NCI-H2029 treated with DMSO at 0.1 percent for 48 hours (cell line): Measurements from ENCODE around the gene MED13L.

Source experiments
- DNase-seq: peaks from one replicate; lab custom pipeline; 2025; lab: John Stamatoyannopoulos, UW

MED13L gene

GRCh38 chr12:116277467-116278278, at the start of gene MED13L:
TSS of gene MED13L (minus strand) at chr12:116277693. CDS start at chr12:116277131, 562 bp downstream.
- peak; percentile 65 for DNase-seq

- no peak for DNase-seq
These were observed 47.8 kb upstream of the MED13L start for GRCh38 chr12:116325336-116325664.

DNA sequence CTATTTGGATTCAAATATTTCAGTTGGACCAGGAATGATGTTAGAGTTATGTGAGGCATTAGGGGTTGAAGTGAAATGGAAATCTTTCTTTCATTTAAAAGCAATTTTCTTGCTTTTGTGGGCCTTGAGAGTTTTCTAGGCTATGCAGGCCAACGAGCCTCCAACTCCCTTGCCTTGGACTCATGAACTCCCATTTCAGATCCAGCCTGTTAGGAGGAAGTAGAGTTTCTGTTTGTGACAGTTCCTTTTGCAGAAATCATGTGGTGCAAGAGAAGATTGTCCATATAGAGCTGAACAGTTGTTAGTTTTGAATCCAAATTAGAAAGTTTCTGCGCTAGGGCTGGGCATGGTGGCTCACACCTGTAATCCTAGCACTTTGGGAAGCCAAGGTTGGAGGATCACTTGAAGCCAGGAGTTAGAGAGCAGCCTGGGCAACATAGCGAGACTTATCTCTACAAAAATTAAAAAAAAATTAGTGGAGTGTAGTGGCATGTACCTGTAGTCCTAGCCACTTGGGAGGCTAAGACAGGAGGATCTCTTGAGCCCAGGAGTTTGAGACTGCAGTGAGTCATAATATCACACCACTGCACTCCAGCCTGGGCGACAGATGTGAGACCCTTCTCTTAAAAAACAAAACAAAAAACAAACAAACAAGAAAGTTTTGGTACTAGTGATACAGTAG, 47.3 kb upstream of the MED13L start:
- no peak for DNase-seq

- DNase-seq, result no peak
These were observed 46.2 kb upstream of the MED13L start for GRCh38 chr12:116323406-116324386.

GRCh38 chr12:116321913-116322312, 44.4 kb upstream of the MED13L start:
- no peak for DNase-seq

DNA sequence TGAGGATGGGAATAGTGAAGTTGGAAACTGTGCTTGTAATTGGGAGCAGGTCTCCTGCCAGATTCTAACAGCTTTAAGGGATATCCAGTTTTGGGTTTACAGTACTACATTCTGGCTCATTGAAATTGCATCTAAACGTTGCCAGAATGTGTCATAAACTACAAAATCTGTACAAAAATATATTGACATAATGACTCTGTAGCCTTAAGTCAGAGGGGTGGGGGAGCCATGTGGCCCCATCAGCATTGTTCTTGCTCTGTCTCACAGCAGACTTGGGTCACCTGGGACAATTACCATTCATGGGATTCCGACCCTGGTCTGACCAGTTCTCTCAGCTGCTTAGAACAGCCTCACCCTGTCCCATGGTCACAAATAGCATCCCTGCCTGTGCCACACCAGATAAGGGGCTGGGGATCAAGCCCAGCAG, 43.3 kb upstream of the MED13L start:
- no peak for DNase-seq

GRCh38 chr12:116319898-116320621, 42.6 kb upstream of the MED13L start:
- no peak for DNase-seq

DNA sequence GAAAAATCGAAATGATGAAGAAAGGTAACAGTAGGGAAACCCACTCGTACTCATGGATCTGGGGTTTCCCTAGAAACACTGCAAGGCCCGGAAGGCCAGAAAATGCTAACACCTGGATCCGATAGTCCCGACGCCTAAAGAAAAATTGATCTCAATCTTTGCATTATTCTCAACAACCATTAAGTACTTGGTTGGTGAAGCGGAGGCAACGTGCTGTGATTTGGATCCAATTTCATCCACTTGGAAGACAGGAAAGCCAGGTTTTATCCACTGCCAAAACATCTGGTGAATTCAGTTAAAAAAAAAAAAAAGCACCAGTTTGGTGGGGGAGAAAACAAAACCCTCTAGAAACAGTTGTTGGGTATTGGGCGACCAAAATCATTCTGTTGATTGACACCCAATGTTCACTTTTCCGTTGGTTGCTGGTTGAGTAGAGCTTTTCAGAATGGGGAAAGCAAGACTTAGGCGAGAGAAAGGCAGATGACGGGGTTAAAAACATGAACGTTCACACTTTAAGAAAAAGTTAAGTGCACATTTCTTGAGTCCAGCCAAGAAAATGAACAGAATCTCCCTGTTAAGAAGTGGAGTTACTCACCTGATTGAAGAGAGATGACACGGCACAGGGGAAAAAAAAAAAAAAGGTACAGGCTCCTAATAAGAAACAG, 41.9 kb upstream of the MED13L start:
- DNase-seq, result peak; percentile 22

DNA sequence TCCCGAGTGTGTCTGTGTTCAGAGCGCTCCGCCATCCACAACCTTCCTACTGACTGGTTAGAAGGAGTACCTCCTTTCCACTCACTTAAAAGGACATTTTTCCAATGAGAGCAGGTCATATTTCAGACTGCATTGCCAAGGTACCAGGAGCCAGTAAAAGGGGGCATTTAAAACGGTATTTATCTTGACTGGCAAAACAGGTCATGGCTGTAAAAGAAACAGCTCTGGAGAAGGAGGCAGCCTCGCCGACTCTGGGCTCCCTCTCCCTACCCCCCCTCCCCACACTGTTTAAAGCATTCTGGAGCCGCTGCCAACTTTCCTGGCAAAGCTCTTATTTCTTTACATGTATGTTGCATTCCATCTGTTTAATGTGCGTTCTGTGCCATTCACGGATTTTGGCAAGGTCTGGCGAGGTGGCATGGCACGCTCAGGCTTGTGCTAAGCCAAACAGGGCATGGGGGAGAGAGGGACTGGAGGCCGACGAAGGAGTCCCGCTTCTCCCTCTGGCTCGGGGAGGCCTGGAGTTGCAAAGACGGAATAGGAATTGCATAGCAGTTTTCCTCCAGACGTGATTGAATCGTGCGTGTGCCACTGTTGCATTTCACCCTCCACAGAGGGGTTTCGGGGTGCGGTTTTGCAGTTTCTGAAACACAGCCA, 41.2 kb upstream of the MED13L start:
- peak; percentile 82 for DNase-seq

- no peak for DNase-seq
These were observed 40.6 kb upstream of the MED13L start for GRCh38 chr12:116317986-116318575.

DNA sequence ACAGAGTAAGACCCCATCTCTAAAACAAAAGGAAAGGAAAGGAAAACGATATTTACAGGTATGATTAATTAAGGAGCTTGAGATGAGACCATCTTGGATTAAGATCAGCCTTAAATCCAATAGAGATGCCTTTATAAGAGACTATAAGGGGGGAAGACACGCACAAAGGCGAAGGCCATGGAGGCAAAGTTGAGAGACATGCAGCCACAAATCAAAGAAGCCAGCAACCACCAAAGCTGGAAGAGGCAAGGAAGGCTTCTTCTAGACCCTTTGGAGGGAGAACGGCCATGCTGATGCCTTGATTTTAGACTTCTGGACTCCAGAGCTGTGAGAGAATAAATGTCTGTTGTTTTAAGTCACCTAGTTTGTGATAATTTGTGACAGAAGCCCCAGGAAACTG, 39.6 kb upstream of the MED13L start:
- DNase-seq, result no peak

DNA sequence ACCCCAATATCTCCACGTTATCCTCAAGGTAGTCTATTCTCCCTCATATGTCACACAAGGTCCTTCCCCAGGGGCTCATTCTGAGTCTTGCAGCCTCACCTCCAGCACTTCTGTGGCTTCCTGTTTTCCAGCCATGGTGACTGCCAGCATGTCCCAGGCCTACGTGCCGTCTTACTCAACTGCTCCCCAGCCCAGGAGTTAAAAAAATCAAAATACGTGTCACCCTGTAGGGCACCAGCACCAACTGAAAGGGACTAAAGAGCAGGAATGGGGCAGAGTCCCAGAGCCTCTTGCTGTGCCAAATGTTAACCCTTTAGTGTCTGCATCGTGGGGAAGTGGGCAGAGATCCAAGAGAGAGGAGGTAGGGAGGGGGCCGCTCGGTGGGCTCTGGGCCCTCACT, 37.0 kb upstream of the MED13L start:
- no peak for DNase-seq

- no peak for DNase-seq
These were observed 35.9 kb upstream of the MED13L start for GRCh38 chr12:116313194-116313927.

GRCh38 chr12:116310082-116310481, 32.6 kb upstream of the MED13L start:
- DNase-seq, result no peak

GRCh38 chr12:116309343-116309742, 31.9 kb upstream of the MED13L start:
- no peak for DNase-seq

GRCh38 chr12:116308647-116309046, 31.2 kb upstream of the MED13L start:
- DNase-seq, result no peak

DNA sequence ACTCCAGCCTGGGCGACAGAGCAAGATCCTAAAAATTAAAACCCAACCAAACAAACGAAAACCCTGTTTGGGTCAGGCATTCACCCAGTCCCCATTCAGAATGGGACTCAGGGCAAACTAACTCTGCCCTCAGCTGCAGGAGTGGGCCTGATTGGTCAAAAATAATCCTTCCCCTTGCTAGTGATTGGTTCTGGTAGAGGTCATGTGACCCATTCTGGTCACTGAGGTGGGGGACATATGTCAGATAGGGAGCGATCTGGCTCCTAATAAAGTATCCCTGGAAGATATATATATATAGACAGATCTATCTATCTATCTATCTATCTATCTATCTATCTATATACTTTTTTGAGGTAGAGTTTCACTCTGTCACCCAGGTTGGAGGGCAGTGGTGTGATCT, 29.5 kb upstream of the MED13L start:
- no peak for DNase-seq

- DNase-seq, result no peak
These were observed 29.0 kb upstream of the MED13L start for GRCh38 chr12:116306506-116306905.

DNA sequence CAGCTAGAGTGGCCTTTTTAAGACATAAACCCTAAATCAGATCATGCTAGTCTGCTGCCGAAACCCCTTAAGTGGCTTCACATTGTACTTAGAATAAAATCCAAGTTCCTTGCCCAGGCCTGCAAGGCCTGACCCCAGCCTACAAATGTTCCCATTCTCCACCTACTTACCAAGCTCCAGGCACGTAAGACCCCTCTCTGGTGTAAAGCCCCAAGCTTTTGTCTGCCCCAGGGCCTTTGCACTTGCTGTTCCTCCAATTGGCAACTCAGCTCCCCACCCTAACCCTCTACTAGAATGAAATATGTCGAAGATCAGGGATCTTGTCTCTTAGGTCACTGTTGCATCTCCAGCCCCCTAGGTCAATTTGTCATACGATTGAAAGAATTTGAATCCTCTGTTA, 27.1 kb upstream of the MED13L start:
- no peak for DNase-seq

GRCh38 chr12:116303929-116304328, 26.4 kb upstream of the MED13L start:
- DNase-seq, result no peak
